Measurements from ENCODE around the gene MYO1D.

DNA sequence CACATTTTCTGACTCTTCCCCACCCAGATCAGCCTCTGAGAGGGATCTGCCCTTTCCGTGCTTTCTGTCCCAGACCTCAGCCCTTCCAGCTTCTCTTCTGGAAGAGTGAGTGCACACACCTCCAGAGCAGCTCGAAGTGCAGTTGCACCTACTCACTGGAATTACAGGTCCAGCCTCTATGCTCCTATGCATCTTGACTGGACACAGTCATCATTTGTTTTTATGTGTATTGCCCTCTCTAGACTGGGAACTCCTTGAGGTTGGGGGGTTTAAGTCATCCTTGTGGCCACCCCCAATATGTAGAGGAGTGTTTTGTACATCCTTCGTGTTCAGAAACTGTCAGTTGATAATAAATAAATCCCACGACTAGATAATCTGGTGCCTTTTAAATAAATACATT is 308.2 kb downstream of the MYO1D start:
- TF ChIP-seq EZH2 (IDR thresholded peaks at IDR 0.05; ENCODE audit: borderline replicate concordance, insufficient read depth, low read depth, low read length, poor library complexity, severe bottlenecking) = no peak
- TF ChIP-seq, protein P1, sequence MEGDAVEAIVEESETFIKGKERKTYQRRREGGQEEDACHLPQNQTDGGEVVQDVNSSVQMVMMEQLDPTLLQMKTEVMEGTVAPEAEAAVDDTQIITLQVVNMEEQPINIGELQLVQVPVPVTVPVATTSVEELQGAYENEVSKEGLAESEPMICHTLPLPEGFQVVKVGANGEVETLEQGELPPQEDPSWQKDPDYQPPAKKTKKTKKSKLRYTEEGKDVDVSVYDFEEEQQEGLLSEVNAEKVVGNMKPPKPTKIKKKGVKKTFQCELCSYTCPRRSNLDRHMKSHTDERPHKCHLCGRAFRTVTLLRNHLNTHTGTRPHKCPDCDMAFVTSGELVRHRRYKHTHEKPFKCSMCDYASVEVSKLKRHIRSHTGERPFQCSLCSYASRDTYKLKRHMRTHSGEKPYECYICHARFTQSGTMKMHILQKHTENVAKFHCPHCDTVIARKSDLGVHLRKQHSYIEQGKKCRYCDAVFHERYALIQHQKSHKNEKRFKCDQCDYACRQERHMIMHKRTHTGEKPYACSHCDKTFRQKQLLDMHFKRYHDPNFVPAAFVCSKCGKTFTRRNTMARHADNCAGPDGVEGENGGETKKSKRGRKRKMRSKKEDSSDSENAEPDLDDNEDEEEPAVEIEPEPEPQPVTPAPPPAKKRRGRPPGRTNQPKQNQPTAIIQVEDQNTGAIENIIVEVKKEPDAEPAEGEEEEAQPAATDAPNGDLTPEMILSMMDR (IDR thresholded peaks at IDR 0.05) = no peak
